ENCODE results near the gene HBQ1. TPM values are rescaled to one million over a fixed set of nuclear protein-coding genes. Genes with fewer than 3 reads are reported as not detected.
"Not testable (repeated sequence)": the region's sequence is repeated elsewhere in the genome, so short reads cannot be mapped to it uniquely, and the experiment has no call there.

The HBQ1 gene
- total and polyA plus RNA-seq, 2 of the 4 experiments (the other 2 are of a cell fraction) = 0.92 TPM; not detected in 1

- H3K9me3 ChIP-seq (ENCODE audit: control insufficient read depth, insufficient read depth, low read length); intact Hi-C loops (cut with micrococcal nuclease); H3K4me3 ChIP-seq (ENCODE audit: insufficient read depth, low read depth, low read length); BruUV-seq (replicated peaks); H3K9ac ChIP-seq (ENCODE audit: low read depth, low read length); H2BK120ac ChIP-seq (ENCODE audit: low read depth, low read length); H3K9me1 ChIP-seq (ENCODE audit: insufficient read depth, low read length); DNase-seq; H4K8ac ChIP-seq (ENCODE audit: low read depth in 2 of 2, low read length in 2 of 2); POLR2A ChIA-PET (ENCODE audit: unreplicated experiment); H2AK5ac ChIP-seq (ENCODE audit: low read depth, low read length); H3K4me2 ChIP-seq (ENCODE audit: low read depth, low read length); H2BK5ac ChIP-seq (ENCODE audit: low read depth, low read length, poor library complexity, severe bottlenecking); H4K91ac ChIP-seq (ENCODE audit: insufficient read depth, low read depth, low read length); H2BK20ac ChIP-seq (ENCODE audit: low read depth, low read length); H3K14ac ChIP-seq (replicated peaks; ENCODE audit: low read depth, low read length); H3K79me1 ChIP-seq (ENCODE audit: low read depth in 1 of 2, low read length in 2 of 2); H3K36me3 ChIP-seq (ENCODE audit: control insufficient read depth, insufficient read depth, low read length); H2BK15ac ChIP-seq (ENCODE audit: low read depth, low read length); H3K56ac ChIP-seq (ENCODE audit: extremely low read depth, insufficient read depth, low read length); H3K18ac ChIP-seq (ENCODE audit: low read depth, low read length); CTCF ChIA-PET; H2AK9ac ChIP-seq (replicated peaks; ENCODE audit: low read depth, low read length, poor library complexity); dilution Hi-C loops (cut with HindIII; ENCODE audit: low sequenced_read_pairs, unreplicated experiment); H4K20me1 ChIP-seq (ENCODE audit: insufficient read depth, low read length); in situ Hi-C loops (cut with MboI; ENCODE audit: low sequenced_read_pairs); H2AFZ ChIP-seq (replicated peaks; ENCODE audit: low read length, poor library complexity); H3K4ac ChIP-seq (ENCODE audit: low read depth, low read length); H3K27ac ChIP-seq (ENCODE audit: insufficient read depth, low read length); H3K4me1 ChIP-seq (ENCODE audit: control insufficient read depth, insufficient read depth, low read length); H4K5ac ChIP-seq (ENCODE audit: low read depth, low read length); H3K23ac ChIP-seq (ENCODE audit: low read depth, low read length): not testable (repeated sequence)
- ATAC-seq (ENCODE audit: low read depth) = peak; percentile 15; the same call in 1 of the 2 replicates
- peaks cover 60% of the 10 kb centered on the region for H3K27me3 ChIP-seq (ENCODE audit: control insufficient read depth, insufficient read depth, low read length)
- WGBS, 2 experiments (ENCODE audit: extremely low coverage in 2 of 2, insufficient read length in 1 of 2) = no CpG with 5 or more reads among the region's 80 CpGs
Observed at GRCh38 chr16:164134-164823, 16.0 kb upstream of the HBQ1 start.

All from IMR-90 (cell line).